DMS79 treated with DMSO at 0.1 percent for 48 hours (cell line): ENCODE measurements around the gene ST8SIA3.

Source experiments
- DNase-seq: peaks from one replicate; lab custom pipeline; 2025; lab: John Stamatoyannopoulos, UW

Gene ST8SIA3

DNA sequence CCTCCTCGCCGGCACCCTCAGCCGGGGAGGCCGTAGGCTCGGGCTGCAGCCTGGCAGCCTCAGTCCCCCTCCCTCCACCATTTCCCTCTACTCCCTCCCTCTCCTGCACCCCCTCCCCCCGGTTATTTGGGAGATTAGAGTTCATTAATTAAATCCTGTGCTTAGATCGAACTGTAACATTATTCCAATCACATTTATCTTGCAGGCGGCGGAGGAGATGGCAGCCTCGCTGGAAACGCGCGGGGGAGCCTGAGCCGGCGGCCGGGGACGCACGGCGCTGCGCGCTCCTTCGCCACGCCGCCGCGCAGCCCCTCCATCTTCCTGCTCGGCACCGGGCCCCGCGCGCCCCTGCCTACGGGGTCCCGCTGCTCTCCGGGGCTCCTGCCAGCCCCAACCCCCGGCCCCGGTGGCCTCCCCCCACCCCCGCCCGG is at the start of gene ST8SIA3:
Gene ST8SIA3, plus strand, starts transcription at position 287 of the 431 bp plus-strand sequence. CDS start 290 bp downstream, outside the sequence.
- DNase-seq = peak; percentile 51

- DNase-seq = no peak
Observed at GRCh38 chr18:57311472-57311871, 40.9 kb upstream of the ST8SIA3 start.

DNA sequence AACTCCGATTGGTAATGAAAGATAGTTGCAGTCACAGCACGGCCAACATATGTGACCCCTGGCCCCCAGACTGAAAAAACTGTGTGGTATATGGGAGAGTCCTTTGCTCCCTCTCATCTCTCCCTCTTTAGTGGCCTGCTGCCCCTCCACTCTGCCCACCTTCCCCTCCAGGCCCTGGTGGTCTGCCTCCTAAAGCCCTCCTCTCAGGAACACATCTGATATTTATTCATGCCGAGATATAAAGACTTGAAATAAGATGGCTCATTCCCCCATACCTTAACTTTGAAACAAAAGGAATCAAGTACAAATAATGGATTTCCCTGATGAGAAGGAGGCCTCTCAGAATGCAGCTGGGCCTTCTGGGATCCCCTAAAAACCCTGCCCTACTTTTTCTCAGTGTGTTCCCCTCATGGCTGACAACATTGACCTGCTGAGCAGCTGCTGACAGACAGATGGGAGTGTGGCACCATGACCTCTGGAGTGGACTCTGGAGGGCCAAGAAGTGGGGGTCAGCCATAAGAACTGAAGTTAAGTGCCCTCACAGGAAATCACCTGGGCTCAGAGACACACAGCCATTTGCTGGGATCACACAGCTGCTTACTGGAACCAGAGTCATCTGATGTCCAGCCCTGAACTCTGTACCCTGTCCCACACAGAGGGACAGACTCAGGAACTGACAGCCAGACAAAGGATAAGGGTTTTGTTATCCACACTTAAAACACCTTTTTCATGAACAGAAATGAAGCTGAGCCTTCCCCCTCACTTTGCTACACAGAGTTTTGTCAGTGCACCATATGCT is 39.8 kb upstream of the ST8SIA3 start:
- DNase-seq = no peak

DNA sequence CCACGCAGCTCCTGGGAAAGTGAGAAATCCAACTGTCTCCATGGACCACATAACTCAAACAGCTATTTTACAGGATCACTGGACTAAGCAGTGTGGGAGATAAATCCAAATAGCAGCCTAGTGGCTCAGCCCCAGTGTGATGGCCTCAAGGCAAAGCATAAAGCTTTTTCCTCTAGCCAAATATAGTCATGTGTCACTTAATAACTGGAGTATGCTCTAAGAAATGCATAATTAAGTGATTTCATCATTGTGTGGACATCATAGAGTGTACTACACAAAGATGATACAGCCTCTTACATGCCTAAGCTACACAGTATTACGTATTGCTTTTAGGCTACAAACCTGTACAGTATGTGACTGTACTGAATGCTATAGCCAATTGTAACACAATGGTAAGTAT is 31.8 kb upstream of the ST8SIA3 start:
- DNase-seq = no peak

DNA sequence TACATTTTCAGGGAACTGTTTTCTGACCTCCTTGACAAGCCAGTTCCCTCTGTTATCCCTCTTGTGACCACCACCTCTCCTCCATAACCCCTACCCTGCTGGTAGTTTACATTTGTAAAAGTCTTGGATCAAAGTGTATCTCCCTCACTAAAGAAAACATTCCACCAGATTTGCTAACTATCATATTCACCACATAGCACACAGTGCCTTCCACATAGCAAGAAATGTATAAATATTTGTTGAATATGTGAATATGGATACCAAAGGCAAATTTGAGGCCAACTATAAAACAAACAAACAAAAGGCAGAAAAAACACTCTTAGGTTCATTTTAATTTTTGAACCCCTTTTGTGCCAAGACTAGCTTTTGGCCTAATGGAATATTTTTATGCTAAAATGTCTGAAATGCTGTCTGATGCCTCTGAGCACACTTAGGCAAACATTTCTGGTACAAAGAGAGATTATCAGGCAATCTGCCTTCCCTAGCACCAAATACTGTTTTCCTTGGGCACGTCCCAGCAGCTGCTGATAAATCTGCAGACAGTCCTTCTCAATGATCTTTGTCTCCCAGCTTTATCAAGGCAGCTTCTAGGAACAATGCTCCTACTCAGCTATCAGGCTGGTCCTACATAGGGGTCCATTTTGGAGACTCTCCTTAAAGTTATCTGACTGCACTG is 26.7 kb upstream of the ST8SIA3 start:
- no peak for DNase-seq

DNA sequence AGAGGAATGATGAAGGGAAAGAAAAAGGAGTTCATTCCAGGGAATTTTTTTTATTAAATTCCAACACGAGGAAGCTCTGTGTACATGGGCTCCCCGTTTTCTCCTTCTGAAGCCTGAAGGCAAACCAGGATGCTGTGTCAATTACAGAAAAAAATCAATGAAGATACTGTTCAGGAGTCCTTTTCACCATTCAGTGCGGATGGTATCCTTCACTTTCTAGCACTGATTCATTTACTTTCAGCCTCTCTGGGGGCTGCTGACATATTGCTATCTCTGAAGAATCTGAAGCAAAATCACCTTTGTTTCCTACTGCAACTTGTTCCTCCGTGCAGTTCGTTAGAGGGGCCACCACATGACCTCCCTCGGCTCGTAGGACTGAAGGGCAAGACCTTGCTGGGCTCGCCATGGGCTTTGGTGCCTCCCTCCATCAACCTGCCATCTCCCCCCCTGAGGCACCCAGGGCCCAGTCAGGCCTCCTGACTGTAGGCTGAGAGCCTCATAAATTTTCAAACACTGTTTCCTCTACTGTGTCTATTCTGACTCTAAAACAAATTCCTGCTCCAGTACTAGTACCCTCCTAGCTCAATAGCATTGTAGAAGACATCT is 25.5 kb upstream of the ST8SIA3 start:
- no peak for DNase-seq

DNA sequence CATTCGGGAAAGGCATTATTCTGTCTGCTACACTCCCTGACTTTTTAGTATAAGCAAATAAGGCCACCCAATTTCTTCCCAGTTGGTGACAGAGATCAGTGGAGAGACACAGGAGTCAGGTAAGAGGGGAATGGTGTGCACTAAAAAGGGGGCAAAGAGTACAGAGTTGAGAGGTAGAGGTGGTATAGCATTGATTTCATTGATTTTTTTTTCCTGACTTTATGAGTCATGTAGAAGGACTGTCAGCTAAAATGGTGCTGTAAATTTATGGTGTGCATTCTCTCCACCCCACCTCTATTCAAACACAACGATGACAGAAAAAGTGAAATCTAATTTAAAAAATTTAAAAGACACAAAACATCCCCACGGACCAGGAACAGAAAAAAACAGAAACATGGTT is 23.7 kb upstream of the ST8SIA3 start:
- DNase-seq = no peak

- DNase-seq = no peak
Observed at GRCh38 chr18:57329856-57330255, 22.5 kb upstream of the ST8SIA3 start.

- DNase-seq = no peak
Observed at GRCh38 chr18:57331718-57332117, 20.6 kb upstream of the ST8SIA3 start.

DNA sequence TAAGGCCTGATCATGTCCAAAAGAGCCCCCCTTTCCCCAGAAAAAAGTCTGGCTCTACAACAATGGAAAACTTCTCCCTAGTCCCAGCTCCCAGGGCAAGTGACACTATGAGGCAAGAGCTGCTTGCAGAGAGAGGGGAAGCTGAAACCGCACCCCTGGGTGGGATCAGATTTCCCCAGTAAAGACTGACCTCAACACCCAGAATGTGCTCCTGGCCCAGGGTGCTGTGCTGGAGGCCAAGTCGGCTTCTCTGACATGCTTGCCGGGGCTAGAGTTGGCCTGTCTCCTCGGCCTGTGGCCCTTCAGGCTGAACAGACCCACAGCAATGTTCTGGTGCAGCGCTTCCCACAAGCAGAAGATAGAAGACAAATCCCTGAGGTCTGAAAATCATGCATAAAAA is 18.4 kb upstream of the ST8SIA3 start:
- DNase-seq = no peak

- no peak for DNase-seq
Observed at GRCh38 chr18:57334383-57334782, 18.0 kb upstream of the ST8SIA3 start.

DNA sequence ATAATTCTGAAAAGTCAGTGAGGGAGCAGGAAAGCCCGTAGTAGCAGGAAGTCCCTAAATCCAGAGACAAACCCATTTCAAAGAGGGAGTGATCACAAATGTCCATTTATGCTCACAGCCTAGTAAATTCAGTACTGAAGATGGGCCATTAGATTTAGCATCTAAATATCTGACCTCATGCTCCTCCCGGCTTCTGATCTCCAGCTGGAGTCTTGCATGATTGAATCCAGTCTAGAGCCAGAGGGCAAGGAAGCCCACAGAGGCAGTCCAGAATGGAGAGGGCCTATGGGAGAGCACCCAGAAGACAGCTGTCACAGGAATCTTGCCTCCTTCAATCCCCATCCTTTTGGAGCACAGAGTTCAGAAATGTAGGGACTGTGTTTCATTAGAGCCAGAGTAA is 16.0 kb upstream of the ST8SIA3 start:
- no peak for DNase-seq

GRCh38 chr18:57337890-57338289 is 14.5 kb upstream of the ST8SIA3 start:
- no peak for DNase-seq

GRCh38 chr18:57343833-57344232 is 8.5 kb upstream of the ST8SIA3 start:
- DNase-seq = no peak

DNA sequence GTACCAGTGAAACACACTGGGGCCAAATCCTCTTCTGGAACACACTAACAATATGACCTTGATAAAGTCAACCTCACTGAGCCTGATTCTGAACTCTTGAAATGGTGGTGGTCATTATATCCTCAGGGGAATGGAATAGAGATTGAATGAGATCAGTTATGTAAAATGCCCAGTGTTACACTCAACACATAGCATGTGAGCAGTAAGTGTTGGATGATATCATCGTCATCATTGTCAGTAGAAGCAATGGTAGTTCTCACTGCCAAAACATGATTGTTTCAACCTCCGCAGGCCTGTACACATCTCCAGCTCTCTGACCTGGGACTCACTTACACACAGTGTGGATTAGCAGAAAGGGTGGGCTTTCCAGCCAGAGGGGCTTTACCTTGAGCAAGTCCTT is 5.5 kb upstream of the ST8SIA3 start:
- DNase-seq = no peak

DNA sequence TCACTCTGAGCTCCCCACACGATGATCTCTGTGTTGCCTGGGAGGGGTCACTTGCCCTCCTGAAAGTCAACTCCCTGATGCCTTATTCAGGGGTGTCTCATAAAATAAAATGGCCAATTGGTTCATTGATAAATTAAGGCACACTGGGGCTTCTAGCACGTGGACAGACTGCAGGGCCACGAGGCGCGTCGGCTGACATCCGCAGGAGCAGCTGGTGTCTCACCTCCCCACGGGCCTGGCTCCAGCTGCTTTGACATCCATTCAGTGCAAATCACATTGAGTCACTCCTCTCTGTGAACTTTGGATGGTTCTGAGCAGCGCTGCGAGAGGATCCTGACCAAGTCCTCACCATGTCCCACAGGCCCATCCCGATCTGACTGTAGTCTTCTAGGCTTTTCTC is 4.6 kb upstream of the ST8SIA3 start:
- no peak for DNase-seq

GRCh38 chr18:57352761-57353136 is 392 bp downstream of the ST8SIA3 start:
- peak; percentile 59 for DNase-seq

DNA sequence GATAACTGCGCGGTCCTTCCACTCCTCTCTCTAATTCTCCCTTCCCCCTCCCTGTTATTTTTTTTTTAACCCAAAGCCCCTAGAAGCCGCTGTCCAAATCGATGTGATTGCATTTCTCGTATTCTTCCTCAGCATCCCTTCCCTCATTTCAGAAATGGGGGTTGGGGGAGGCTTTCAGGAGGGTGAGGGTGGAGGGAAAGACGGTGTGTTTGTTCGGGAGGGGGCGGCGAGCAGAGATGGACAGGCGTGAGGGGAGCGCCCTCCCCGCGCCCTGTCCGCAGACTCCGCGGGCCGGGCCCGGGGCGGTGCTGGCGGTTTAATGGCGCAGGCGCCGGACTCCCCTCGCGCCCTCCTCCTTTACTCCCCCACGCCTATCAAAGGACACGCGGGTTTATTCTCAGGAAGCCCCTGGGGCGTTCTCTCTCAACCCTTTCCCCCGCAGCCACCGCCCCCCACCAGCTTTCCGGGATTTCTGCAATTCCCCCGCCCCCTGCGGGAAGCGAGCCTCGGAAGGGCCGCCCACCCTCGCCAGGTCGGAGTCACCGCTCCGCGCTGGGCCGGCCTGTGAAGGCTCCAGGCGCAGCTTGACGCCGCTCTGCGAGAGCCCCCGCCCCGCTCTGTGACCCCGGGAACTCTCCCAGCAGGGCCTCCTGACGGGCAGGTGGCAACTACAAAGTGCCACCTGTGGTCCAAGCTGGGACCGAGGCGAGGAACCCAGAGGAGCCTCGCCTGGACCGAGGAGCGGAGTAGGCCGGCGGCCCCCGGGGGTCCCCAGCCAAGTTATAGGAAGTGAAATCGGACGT is 981 bp downstream of the ST8SIA3 start:
- DNase-seq = peak; percentile 85

GRCh38 chr18:57353940-57354461 is 1.6 kb downstream of the ST8SIA3 start:
- peak; percentile 58 for DNase-seq

GRCh38 chr18:57359433-57359832 is 7.1 kb downstream of the ST8SIA3 start:
- DNase-seq = no peak

DNA sequence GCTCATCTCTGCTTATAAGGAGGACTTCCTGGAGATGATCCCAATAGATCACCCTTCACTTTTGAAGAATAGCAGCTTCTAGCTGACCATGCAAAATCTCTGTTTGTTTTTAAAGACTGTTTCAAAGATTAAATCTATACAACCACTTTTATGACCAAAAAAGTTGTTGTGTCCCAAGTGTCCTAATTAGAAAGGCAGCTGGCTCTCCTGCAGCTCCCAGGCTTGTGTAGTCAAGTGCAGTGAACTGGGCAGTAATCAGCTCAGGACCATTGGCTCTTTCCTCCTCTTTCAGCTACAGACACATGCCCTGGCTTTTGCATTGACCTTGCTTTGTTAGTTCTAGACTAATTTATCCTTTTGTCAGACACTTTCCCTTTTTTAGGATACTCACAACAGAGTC is 10.4 kb downstream of the ST8SIA3 start:
- no peak for DNase-seq

GRCh38 chr18:57364460-57364859 is 12.1 kb downstream of the ST8SIA3 start:
- DNase-seq = no peak
